Ishikawa (cell line): ENCODE data around the gene AP3B1.

Experiments
- CEBPB ChIP-seq: IDR thresholded peaks from 2 replicates; pipeline ENCODE4 v1.6.1; 2012
- CREB1 ChIP-seq: IDR thresholded peaks from 2 replicates; pipeline ENCODE4 v1.6.1; 2012; ENCODE audit warnings: low read depth
- EGR1 ChIP-seq: IDR thresholded peaks from 2 replicates; pipeline ENCODE4 v1.6.1; 2012
- EP300 ChIP-seq: IDR thresholded peaks from 2 replicates; pipeline ENCODE4 v1.6.1; 2012; ENCODE audit warnings: borderline replicate concordance
- FOXM1 ChIP-seq: IDR thresholded peaks from 2 replicates; pipeline ENCODE4 v1.6.1; 2012; ENCODE audit warnings: low read depth, borderline replicate concordance
- MAX ChIP-seq: IDR thresholded peaks from 2 replicates; pipeline ENCODE4 v1.6.1; 2012
- NFIC ChIP-seq: IDR thresholded peaks from 2 replicates; pipeline ENCODE4 v1.6.1; 2012
- RAD21 ChIP-seq: IDR thresholded peaks from 2 replicates; pipeline ENCODE4 v1.6.1; 2012; ENCODE audit warnings: low read depth
- TAF1 ChIP-seq: IDR thresholded peaks from 2 replicates; pipeline ENCODE4 v1.6.1; 2012; ENCODE audit warnings: low read depth, mild to moderate bottlenecking
- TCF12 ChIP-seq: IDR thresholded peaks from 2 replicates; pipeline ENCODE4 v1.6.1; 2012; ENCODE audit warnings: low read depth
- TEAD4 ChIP-seq: IDR thresholded peaks from 2 replicates; pipeline ENCODE4 v1.6.1; 2012
- USF1 ChIP-seq: IDR thresholded peaks from 2 replicates; pipeline ENCODE4 v1.6.1; 2012
- YY1 ChIP-seq: IDR thresholded peaks from 2 replicates; pipeline ENCODE4 v1.6.1; 2012; ENCODE audit warnings: low read depth
- ZBTB7A ChIP-seq: IDR thresholded peaks from 2 replicates; pipeline ENCODE4 v1.6.1; 2012; ENCODE audit warnings: low read depth
- TF ChIP-seq, protein P1 (sequence below): IDR thresholded peaks from 2 replicates; pipeline ENCODE4 v1.6.1; 2012; ENCODE audit warnings: low read depth, mild to moderate bottlenecking

The AP3B1 gene

DNA sequence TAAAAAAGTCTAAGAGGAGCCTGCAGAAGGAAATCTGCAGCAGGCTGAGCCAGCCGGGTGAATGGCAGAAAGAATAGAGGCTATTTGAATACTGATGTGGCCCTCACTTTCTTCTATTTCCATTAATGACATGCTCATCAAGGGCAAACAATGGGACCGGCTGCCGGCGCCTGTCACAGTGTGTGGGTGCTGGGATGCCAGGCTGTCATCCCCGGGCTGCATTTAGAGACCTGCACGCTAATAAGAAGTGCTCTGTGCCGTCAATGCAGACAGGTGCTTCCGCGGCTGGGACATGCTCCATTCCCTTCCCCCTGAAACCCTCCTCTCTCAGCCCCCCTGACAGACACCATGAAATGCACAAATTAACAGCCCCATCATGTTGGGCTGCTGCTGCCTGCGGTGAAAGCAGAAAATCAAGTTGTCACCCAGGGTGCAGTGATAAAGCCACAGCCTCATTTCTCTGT lies 300.6 kb downstream of the AP3B1 start:
- TF ChIP-seq TCF12: no peak
- TF ChIP-seq, protein P1, sequence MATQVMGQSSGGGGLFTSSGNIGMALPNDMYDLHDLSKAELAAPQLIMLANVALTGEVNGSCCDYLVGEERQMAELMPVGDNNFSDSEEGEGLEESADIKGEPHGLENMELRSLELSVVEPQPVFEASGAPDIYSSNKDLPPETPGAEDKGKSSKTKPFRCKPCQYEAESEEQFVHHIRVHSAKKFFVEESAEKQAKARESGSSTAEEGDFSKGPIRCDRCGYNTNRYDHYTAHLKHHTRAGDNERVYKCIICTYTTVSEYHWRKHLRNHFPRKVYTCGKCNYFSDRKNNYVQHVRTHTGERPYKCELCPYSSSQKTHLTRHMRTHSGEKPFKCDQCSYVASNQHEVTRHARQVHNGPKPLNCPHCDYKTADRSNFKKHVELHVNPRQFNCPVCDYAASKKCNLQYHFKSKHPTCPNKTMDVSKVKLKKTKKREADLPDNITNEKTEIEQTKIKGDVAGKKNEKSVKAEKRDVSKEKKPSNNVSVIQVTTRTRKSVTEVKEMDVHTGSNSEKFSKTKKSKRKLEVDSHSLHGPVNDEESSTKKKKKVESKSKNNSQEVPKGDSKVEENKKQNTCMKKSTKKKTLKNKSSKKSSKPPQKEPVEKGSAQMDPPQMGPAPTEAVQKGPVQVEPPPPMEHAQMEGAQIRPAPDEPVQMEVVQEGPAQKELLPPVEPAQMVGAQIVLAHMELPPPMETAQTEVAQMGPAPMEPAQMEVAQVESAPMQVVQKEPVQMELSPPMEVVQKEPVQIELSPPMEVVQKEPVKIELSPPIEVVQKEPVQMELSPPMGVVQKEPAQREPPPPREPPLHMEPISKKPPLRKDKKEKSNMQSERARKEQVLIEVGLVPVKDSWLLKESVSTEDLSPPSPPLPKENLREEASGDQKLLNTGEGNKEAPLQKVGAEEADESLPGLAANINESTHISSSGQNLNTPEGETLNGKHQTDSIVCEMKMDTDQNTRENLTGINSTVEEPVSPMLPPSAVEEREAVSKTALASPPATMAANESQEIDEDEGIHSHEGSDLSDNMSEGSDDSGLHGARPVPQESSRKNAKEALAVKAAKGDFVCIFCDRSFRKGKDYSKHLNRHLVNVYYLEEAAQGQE: no peak
- no peak for TF ChIP-seq NFIC
- no peak for TF ChIP-seq TEAD4
- TF ChIP-seq FOXM1: no peak
- TF ChIP-seq CREB1: no peak
- TF ChIP-seq YY1: no peak
- TF ChIP-seq MAX: no peak
- TF ChIP-seq USF1: no peak
- TF ChIP-seq RAD21: no peak
- TF ChIP-seq TAF1: no peak
- no peak for TF ChIP-seq CEBPB
- no peak for TF ChIP-seq EGR1
- TF ChIP-seq ZBTB7A: no peak
- no peak for TF ChIP-seq EP300

DNA sequence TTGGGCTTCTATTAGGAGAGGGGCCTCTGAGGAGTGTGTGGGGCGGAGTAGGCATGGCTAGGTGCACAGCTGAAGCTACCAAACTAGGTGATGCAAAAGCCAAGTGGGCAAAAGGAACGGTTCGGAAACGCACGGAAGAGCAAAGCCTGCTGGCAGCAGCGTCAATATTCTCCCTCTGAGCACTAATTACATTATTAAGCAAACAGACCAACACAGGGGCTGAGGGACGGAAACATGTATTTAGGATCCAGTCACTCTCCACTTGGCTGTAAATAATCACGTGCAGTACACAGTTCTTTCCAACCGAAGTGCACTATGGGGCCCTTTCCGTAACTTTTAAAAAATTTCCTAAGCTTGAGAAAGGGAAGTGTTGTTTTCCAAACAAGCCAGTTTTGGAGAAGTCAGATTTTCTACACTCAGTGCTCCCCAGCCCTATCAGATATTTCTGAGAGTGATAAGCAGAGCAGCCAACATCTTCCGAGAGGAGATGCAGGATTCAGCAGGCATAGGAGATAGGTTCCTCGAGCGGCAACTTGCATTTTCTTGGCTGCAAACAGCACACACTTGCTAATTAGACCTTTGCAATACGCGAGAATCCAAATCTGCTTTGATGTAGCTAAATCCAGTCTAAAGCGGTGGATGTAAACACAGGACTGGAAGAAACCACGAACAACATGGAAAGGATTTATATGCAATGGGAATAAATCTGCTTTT lies 301.2 kb downstream of the AP3B1 start:
- TF ChIP-seq EP300 (no peak), FOXM1 (no peak), TEAD4 (no peak), TCF12 (no peak), EGR1 (no peak), CREB1 (no peak)

DNA sequence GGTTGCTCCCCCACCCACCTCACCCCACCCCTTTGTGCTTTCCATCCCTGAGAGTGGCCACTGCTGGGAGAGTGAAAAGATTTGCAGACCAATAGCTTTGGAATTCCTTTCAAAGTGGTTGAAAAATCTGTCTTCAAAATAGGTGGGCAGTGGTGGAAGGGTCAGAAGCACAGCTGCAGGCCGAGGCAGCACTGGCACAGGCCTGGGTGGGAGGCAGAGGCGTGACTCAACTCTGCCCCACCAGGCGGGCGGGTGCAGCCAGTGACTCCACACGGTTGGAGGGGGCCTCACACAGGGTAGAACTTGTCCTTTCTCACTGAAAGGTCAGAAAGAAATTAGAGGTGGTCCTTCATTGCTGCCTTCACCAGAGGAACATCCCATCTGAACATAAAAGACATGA lies 303.4 kb downstream of the AP3B1 start:
- TF ChIP-seq ZBTB7A (no peak), TCF12 (no peak), USF1 (no peak)

DNA sequence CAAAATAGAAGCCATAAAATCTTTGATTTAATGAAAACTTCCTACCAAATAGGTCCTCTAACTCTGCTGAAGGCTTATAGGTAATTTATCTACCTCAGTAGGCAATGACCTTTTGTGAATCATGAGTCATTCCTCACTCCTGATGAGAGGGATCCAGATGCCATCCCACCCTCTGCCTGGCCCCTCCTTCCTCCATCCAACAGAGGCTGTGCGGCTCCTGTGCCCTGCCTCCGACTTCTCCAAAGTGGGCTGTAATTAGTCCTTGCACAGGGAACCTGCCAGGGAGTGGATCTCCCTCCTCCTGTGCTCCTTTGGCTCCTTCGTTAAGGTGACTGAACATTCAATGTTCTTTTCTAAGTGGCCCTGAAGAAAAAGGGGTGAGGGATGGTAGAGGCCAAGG lies 304.5 kb downstream of the AP3B1 start:
- no peak for TF ChIP-seq TAF1
- no peak for TF ChIP-seq RAD21
- no peak for TF ChIP-seq CEBPB

GRCh38 chr5:77987988-77988387 lies 306.5 kb downstream of the AP3B1 start:
- TF ChIP-seq CREB1: no peak

DNA sequence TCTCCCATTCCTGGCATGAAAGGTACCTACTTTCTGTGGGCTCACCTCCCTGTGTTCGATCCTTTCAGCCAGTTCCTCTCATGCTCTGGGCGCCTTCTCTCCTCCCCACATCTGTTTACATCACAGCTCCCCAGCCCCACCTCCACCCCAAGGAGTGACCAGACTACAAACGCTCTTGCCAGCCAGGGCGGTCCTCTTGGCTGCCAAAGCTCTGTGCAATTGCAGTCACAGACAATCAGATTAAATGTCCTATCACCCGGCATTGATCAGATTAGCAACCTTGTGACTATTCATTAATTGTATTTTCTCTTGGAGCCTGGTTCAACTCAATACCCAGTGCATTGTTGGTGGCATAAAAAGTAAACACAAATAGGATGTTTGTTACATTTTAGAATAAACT lies 307.2 kb downstream of the AP3B1 start:
- TF ChIP-seq YY1 (no peak), USF1 (no peak), TEAD4 (no peak), CEBPB (no peak), TCF12 (no peak), TAF1 (no peak), ZBTB7A (no peak)

GRCh38 chr5:77986261-77986660 lies 308.2 kb downstream of the AP3B1 start:
- TF ChIP-seq CEBPB: no peak
- no peak for TF ChIP-seq EGR1
- TF ChIP-seq USF1: no peak
- no peak for TF ChIP-seq FOXM1
- TF ChIP-seq ZBTB7A: no peak
- TF ChIP-seq, protein P1: no peak
- TF ChIP-seq CREB1: no peak
